Measurements from ENCODE around the gene KRTAP5-7.
"Not testable (repeated sequence)": the region's sequence is repeated elsewhere in the genome, so short reads cannot be mapped to it uniquely, and the experiment has no call there.

Gene KRTAP5-7

GRCh38 chr11:71535825-71536224 lies 8.8 kb downstream of the KRTAP5-7 start:
- no peak for DNase-seq

- no peak for DNase-seq
Observed at GRCh38 chr11:71537537-71537936, 10.5 kb downstream of the KRTAP5-7 start.

DNA sequence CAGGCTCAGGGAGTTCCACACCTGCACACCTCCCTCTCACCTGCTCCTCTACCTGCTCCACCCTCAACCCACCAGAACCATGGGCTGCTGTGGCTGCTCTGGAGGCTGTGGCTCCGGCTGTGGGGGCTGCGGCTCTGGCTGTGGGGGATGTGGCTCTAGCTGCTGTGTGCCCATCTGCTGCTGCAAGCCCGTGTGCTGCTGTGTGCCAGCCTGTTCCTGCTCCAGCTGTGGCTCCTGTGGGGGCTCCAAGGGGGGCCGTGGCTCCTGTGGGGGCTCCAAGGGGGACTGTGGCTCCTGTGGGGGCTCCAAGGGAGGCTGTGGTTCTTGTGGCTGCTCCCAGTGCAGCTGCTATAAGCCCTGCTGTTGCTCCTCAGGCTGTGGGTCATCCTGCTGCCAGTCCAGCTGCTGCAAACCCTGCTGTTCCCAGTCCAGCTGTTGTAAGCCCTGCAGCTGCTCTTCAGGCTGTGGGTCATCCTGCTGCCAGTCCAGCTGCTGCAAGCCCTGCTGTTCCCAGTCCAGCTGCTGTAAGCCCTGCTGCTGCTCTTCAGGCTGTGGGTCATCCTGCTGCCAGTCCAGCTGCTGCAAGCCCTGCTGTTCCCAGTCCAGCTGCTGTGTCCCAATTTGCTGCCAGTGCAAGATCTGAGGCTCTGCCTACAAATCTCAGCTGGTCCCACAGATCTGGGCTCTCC lies 11.1 kb downstream of the KRTAP5-7 start, which contains the start of gene KRTAP5-8:
KRTAP5-8 (plus strand) TSS at position 49 of the 689 bp plus-strand sequence; CDS start at position 80, 31 bp downstream.
- DNase-seq: not testable (repeated sequence)

DNA sequence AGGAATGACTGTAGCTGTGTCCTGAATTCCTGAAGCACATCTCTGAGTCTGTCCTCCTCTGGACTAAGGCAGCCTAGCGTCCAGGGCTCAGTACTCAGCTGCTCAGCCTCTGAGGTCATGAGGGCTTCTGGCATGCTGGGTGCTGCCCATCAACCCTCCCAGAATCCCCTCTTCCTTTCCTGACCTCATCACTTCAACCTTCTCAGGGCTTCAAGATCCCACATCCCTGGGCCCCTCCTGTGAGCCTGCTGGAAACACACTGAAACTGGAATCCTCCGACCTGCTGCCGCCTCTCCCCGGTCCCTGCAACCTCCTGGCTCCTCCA lies 11.6 kb downstream of the KRTAP5-7 start:
- DNase-seq: no peak

- DNase-seq: no peak
Observed at GRCh38 chr11:71539017-71539416, 11.9 kb downstream of the KRTAP5-7 start.

DNA sequence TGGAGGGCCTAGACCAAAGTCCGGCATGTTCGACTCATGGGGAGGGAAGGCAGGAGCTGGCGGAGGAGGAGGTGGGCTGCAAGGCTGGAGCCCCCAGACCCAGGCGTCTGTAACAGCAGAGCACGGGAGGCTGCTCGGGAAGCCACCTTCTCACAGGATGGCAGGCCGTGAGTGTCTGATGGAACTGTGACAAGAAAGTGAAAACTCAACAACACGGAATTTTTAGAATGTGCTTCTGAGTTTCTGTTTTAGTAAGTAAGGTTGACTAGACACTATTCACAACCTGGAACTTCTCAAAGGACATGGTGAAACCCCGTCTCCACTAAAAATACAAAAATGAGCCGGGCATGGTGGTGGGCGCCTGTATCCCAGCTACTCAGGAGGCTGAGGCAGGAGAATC lies 12.9 kb downstream of the KRTAP5-7 start:
- not testable (repeated sequence) for DNase-seq

GRCh38 chr11:71540521-71541304 lies 13.6 kb downstream of the KRTAP5-7 start:
- DNase-seq: not testable (repeated sequence)

DNA sequence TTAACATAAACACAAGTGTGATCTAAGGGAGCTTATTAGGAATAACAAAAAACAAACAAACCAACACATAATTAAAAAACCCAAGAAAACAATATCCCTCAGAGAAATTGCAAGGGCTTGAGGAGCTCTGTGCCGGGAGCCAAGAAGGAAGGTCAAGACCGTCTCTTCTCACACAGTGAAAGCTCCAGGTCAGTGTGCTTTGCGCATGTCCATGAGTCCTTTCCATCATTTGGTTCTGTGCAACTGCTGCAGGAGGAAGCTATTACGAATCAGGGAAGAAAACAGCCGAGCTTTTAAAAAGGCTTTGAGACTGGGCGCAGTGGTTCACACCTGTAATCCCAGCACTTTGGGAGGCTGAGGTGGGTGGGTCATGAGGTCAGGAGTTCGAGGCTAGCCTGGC lies 15.3 kb downstream of the KRTAP5-7 start:
- no peak for DNase-seq

DNA sequence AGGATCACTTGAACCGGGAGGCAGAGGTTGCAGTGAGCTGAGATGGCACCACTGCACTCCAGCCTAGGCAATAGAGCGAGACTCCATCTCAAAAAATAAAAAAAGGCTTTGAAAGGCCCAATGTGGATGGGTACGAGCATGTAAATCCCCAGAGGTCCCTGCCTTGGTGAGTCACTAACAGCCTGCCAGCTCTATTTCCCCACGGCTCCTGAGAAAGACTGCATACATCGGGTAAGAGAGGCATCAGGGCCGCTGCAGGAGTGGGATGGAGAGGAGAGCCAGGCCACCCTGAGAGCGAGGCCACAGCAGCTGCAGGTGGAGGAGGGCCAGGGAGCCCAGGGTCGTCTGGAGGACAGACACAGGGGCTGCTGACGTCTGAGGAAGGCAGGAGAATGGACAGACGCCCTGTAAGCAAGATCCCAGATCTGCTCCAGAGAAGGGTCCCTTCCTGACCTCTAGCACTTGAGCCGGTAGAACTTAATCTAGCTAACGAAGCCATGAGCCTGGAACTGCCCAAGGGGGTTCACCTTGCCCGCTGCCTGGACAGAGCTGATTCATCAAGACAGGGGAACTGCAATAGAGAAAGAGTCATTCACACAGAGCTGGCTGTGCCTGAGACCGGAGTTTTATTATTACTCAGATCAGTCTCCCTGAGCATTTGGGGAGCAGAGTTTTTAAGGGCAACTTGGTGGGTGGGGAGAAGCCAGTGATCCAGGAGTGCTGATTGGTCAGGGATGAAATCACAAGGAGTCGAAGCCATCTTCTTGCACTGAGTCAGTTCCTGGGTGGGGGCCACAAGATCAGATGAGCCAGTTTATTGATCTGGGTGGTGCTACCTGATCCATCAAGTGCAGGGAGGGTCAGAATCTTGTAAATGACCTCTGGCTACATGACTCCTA lies 16.1 kb downstream of the KRTAP5-7 start:
- no peak for DNase-seq

DNA sequence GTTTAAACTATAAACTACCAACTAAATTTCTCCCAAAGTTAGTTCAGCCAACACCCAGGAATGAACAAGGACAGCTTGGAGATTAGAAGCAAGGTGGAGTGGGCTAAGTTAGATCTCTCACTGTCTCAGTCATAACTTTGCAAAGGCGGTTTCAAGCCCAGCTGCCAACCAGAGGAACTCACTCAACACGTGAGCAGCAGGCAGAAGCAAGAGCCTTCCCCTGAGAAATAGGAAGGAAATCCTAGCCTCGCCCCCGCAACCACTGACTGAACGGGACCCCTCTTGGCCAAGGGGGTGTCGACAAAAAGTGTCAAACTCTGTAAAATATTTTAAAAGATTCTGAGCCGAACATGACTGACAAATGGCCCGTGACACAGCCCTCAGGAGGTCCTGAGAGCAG lies 16.8 kb downstream of the KRTAP5-7 start:
- no peak for DNase-seq

DNA sequence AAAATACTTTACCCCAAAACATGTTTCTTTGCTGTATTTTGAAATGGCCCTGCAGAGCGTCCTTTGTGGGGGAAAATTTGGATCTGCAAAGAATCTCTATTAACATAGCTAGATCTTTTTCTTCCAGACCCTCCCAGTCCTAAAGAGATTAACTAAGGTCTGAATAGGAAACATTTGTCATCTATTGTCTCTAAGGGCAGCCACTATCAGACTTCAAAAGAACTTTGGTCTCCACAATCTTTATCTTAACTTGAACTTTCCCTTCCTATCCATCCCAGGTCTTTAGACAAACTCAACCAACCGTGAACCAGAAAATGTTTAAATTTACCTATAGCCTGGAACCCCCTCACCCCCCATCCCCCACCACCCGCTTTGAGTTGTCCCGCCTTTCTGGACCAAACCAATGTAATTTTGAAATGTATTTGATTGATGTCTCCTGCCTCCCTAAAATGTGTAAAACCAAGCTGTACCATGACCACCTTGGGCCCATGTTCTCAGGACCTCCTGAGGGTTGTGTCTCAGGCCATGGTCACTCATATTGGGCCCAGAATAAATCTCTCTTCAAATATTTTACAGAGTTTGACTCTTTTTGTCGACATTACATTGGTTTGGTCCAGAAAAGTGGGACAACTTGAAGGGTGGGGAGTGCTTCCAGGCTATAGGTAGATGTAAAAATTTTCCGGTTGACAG lies 17.6 kb downstream of the KRTAP5-7 start:
- DNase-seq: no peak

DNA sequence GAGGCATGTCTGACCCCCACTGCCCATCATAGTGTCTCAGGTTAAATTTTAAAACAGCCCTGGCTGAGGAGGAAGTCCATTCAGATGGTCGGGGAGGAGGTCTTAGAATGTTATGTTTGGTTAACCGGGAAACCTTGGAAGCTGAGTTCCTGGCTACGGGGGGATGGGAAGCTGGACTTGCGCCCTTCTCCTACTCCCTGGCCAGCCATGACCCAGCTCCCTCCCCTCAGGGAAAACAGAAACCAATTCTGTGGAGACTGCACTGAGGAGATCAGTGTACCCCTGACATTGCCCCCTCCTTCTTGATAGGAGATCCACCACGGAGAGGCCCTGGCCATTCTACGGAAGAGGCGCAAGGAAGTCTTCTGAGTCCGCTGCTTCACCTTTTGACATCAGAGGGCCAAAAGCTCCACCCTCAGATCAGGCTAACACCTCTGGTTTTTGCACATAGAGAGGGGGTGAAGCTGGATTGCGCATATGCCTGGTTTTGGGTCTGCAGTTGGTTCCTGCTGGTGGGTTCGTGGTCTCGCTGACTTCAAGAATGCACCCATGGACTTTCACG lies 18.4 kb downstream of the KRTAP5-7 start:
- no peak for DNase-seq

- no peak for DNase-seq
Observed at GRCh38 chr11:71548120-71548519, 21.1 kb downstream of the KRTAP5-7 start, which contains the start of gene KRTAP5-9. TSS of gene KRTAP5-9 (plus strand) at chr11:71548420. CDS start at chr11:71548658, 238 bp downstream.

DNA sequence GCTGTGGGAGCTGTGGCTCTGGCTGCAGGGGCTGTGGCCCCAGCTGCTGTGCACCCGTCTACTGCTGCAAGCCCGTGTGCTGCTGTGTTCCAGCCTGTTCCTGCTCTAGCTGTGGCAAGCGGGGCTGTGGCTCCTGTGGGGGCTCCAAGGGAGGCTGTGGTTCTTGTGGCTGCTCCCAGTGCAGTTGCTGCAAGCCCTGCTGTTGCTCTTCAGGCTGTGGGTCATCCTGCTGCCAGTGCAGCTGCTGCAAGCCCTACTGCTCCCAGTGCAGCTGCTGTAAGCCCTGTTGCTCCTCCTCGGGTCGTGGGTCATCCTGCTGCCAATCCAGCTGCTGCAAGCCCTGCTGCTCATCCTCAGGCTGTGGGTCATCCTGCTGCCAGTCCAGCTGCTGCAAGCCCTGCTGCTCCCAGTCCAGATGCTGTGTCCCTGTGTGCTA lies 21.7 kb downstream of the KRTAP5-7 start:
- no peak for DNase-seq

DNA sequence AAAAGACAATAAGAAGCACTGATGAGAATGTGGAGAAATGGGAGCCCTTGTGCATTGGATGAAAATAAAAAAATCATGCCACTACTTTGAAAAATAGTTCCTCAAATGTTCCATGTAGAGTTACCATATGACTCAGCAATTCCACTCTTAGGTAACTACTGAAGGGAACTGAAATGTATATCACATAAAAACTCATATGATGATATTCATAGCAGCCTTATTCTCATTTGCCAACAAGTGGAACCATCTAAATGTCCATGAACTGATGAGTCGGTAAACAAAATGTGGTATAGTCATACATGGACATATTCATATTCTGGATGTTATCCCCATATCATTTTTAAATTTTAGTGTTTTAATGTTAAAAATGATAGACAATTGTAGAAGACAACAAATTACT lies 24.6 kb downstream of the KRTAP5-7 start:
- no peak for DNase-seq

GRCh38 chr11:71554996-71555395 lies 27.9 kb downstream of the KRTAP5-7 start:
- DNase-seq: no peak

DNA sequence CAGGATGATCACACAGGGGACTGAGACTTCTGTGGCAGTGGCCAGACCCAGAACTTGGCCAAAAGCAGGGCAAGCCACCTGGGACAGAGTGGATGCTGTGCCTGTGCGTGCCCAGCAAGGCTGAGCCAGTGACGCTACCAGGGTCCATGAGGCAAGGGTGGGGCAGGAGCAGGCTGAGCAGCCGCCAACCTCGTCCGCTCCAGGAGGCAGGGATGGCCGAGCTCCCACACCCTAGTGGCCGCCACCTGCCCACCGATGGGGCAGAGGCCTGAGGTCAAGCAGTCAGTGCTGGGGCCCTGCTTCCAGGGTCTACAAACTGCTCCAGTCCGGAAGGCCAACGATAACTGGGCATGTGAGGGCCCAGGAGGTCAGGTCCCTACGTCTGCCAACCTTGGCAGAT lies 28.4 kb downstream of the KRTAP5-7 start:
- no peak for DNase-seq

DNA sequence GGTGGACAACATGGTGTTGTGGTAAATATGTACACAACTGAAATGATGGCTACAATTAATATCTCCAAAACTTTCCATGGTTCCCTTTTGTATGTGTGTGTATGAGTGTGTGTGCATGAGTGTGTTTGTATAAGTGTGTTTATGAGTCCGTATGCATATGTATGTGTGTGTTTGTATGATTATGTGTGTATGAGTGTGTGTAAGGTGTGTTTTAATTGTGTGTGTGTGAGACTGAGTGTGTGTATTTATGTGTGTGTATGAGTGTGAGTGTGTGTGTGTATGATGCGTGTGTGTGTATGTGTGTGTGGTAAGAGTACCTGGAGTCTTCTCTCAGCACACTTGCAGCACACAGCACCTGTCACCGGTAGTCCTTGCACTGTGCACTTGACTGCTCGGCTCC lies 29.0 kb downstream of the KRTAP5-7 start:
- DNase-seq: no peak

DNA sequence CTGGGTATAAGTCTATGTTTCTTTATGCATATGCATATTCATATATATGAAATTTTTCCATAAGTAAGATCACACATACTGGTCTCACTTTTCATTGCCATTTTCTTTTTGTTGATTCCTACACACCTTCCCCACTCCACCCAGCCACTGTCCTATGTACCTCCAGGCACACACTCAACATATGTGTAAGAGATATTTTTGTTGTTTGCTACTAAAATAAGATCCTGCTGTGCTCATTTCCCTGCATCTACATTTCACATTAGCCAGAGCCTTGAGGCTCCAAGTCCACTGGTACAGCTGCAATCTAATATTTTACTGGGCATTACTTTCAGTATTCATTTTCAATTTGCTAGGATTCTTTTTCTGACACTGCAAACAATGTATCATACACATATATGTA lies 30.2 kb downstream of the KRTAP5-7 start:
- no peak for DNase-seq

DNA sequence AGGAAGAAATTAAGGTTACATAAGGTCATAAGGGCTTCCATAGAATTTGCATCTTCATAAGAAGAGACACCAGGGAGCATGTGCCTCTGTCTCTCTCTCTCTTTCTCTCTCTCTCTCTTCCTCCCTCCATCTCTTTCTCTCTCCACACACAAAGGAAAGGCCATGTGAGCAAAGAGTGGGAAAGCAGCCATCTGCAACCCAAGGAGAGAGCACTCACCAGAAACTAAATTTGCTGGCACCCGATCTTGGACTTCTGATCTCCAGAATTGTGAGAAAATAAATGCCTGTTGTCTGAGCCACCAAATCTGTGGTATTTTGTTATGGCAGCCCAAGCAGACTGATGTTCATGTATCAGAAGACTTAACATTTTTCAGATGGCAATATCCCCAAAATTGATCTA lies 31.9 kb downstream of the KRTAP5-7 start:
- no peak for DNase-seq

DNA sequence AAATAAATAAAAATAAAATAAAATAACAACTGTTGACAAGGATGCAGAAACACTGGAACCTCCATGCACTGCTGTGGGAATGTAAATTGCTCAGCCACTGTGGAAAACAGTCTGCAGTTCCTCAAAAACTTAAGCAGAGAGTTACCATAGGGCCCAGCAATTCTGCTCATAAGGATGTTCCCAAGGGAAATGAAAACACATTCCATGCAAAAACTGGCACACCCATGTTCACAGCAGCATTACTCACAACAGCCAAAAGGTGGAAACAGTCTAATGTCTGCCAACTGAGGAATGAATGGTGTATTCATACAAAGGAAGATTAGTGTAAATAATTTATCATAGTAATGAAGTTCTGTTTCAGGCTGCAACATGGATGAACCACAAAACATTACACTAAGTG lies 35.1 kb downstream of the KRTAP5-7 start:
- DNase-seq: no peak

- DNase-seq: no peak
Observed at GRCh38 chr11:71563406-71563805, 36.3 kb downstream of the KRTAP5-7 start.
